ENCODE results near the gene PPARG. TPM values are rescaled to one million over a fixed set of nuclear protein-coding genes. Genes with fewer than 3 reads are reported as not detected.

PPARG gene
- total RNA-seq, 1 donor from 2014 or later: 0.37 TPM

- Mint-ChIP-seq H3K4me3 (ENCODE audit: unreplicated experiment) (no peak overlapping the region), H3K4me1 (ENCODE audit: low read depth, unreplicated experiment) (peaks cover 5% of the 10 kb centered on the region), H3K27ac (ENCODE audit: unreplicated experiment) (no peak overlapping the region), H3K9me3 (ENCODE audit: unreplicated experiment) (no peaks in the 10 kb centered on the region), H3K36me3 (ENCODE audit: unreplicated experiment) (no peaks in the 10 kb centered on the region), H3K27me3 (ENCODE audit: unreplicated experiment) (peaks cover 2% of the 10 kb centered on the region)
- no peak for DNase-seq
- TF ChIP-seq CTCF (IDR thresholded peaks at IDR 0.05; ENCODE audit: partially characterized antibody, unreplicated experiment): no peak
Measured at GRCh38 chr3:12423918-12424630, 135.2 kb downstream of the PPARG start.

- DNase-seq: no peak
- H3K27ac Mint-ChIP-seq (ENCODE audit: unreplicated experiment): no peak overlapping the region
- H3K27me3 Mint-ChIP-seq (ENCODE audit: unreplicated experiment): peaks cover 2% of the 10 kb centered on the region
- no peaks in the 10 kb centered on the region for H3K9me3 Mint-ChIP-seq (ENCODE audit: unreplicated experiment)
- peaks cover 5% of the 10 kb centered on the region for H3K4me1 Mint-ChIP-seq (ENCODE audit: low read depth, unreplicated experiment)
- no peak overlapping the region for H3K4me3 Mint-ChIP-seq (ENCODE audit: unreplicated experiment)
- H3K36me3 Mint-ChIP-seq (ENCODE audit: unreplicated experiment): no peaks in the 10 kb centered on the region
- TF ChIP-seq CTCF (IDR thresholded peaks at IDR 0.05; ENCODE audit: partially characterized antibody, unreplicated experiment): no peak
Measured at GRCh38 chr3:12424635-12425319, 135.9 kb downstream of the PPARG start.

GRCh38 chr3:12425850-12426579, 137.1 kb downstream of the PPARG start:
- no peak for DNase-seq
- Mint-ChIP-seq H3K9me3 (ENCODE audit: unreplicated experiment) (no peaks in the 10 kb centered on the region), H3K27ac (ENCODE audit: unreplicated experiment) (no peak overlapping the region), H3K4me3 (ENCODE audit: unreplicated experiment) (no peak overlapping the region), H3K36me3 (ENCODE audit: unreplicated experiment) (no peaks in the 10 kb centered on the region), H3K27me3 (ENCODE audit: unreplicated experiment) (peaks cover 2% of the 10 kb centered on the region), H3K4me1 (ENCODE audit: low read depth, unreplicated experiment) (peaks cover 5% of the 10 kb centered on the region)
- no peak for TF ChIP-seq CTCF (IDR thresholded peaks at IDR 0.05; ENCODE audit: partially characterized antibody, unreplicated experiment)

GRCh38 chr3:12427551-12427950, 138.7 kb downstream of the PPARG start:
- DNase-seq: no peak
- Mint-ChIP-seq H3K4me1 (ENCODE audit: low read depth, unreplicated experiment) (peaks cover 5% of the 10 kb centered on the region), H3K36me3 (ENCODE audit: unreplicated experiment) (no peaks in the 10 kb centered on the region), H3K4me3 (ENCODE audit: unreplicated experiment) (no peak overlapping the region), H3K9me3 (ENCODE audit: unreplicated experiment) (no peaks in the 10 kb centered on the region), H3K27me3 (ENCODE audit: unreplicated experiment) (peaks cover 2% of the 10 kb centered on the region), H3K27ac (ENCODE audit: unreplicated experiment) (no peak overlapping the region)
- no peak for TF ChIP-seq CTCF (IDR thresholded peaks at IDR 0.05; ENCODE audit: partially characterized antibody, unreplicated experiment)

Data from glutamatergic neuron (in vitro differentiated cells).